Panc1 (cell line): Measurements from ENCODE around the gene OR4E2. TPM values are rescaled to one million over a fixed set of nuclear protein-coding genes. Genes with fewer than 3 reads are reported as not detected.

ENCODE experiments used
- ATAC-seq: fragments of 200-7000 bp; cut with Tn5 transposase; 2 replicates; pipeline ENCODE4 v1.9.1; 2020; ENCODE audit warnings: mild to moderate bottlenecking, moderate library complexity
- BruUV-seq: library from RNA; stranded (reverse); fragments of 400-500 nt; replicated peaks from 2 replicates; lab custom pipeline; 2021; lab: Mats Ljungman, UMichigan
- CTCF ChIA-PET: fragments of 300-600 bp; sonication (Branson Sonifier 250); formaldehyde crosslinking; loops from one replicate; lab custom pipeline; 2022; ENCODE audit warnings: antibody characterized with exemption; lab: Charles Lee
- POLR2A ChIA-PET: fragments of 300-600 bp; sonication (Branson Sonifier 250); formaldehyde crosslinking; loops from one replicate; lab custom pipeline; 2022; ENCODE audit warnings: antibody characterized with exemption; lab: Charles Lee
- DNase-seq: peaks from one replicate; pipeline ENCODE4 v3.0.0-alpha.2; 2010; ENCODE audit warnings: low read depth, low spot score
- H3K27ac ChIP-seq: 2 replicates; pipeline ENCODE4 v1.5.1; 2011; ENCODE audit warnings: mild to moderate bottlenecking, low read length, inconsistent platforms
- H3K27me3 ChIP-seq: fragments of 200-500 bp; sonication (Bioruptor generic); 2 replicates; pipeline ENCODE4 v1.6.0; 2014; ENCODE audit warnings: low read length, inconsistent platforms; ENCODE audit not compliant: control insufficient read depth, insufficient read depth
- H3K36me3 ChIP-seq: fragments of 200-500 bp; sonication (Bioruptor generic); 2 replicates; pipeline ENCODE4 v1.5.1; 2014; ENCODE audit warnings: inconsistent platforms, mild to moderate bottlenecking, low read length, moderate library complexity; ENCODE audit not compliant: control insufficient read depth, insufficient read depth
- H3K4me1 ChIP-seq: 2 replicates; pipeline ENCODE4 v1.5.1; 2011; ENCODE audit warnings: inconsistent platforms, mild to moderate bottlenecking, low read length, moderate library complexity; ENCODE audit not compliant: control insufficient read depth, insufficient read depth
- H3K4me3 ChIP-seq, 2 experiments: 2 replicates each; pipeline ENCODE4 v1.5.1; 2011 to 2012; ENCODE audit warnings: low read depth in 2 of 2, low read length in 2 of 2, mild to moderate bottlenecking in 2 of 2, inconsistent platforms in 1 of 2, moderate library complexity in 1 of 2
- H3K9me3 ChIP-seq: fragments of 200-500 bp; sonication (Bioruptor generic); 2 replicates; pipeline ENCODE4 v1.5.1; 2014; ENCODE audit warnings: low read depth, mild to moderate bottlenecking, inconsistent platforms, low read length, moderate library complexity; ENCODE audit not compliant: control insufficient read depth, insufficient read depth
- POLR2AphosphoS5 ChIP-seq: IDR thresholded peaks from 2 replicates; pipeline ENCODE4 v1.6.1; 2012; ENCODE audit warnings: mild to moderate bottlenecking, low read depth, low read length, moderate library complexity
- SIN3A ChIP-seq: IDR thresholded peaks from 2 replicates; pipeline ENCODE4 v1.6.1; 2012; ENCODE audit warnings: low read depth, mild to moderate bottlenecking, low read length, moderate library complexity, borderline replicate concordance; ENCODE audit not compliant: insufficient read depth
- TCF7L2 ChIP-seq: IDR thresholded peaks from 2 replicates; pipeline ENCODE4 v1.6.1; 2011; ENCODE audit warnings: mild to moderate bottlenecking, low read depth, low read length, inconsistent platforms
- in situ Hi-C: cut with HindIII; loops from 2 replicates; pipeline ENCODE4 v1.10.0; 2016; ENCODE audit warnings: low sequenced_read_pairs, low pct_unique_long_range_greater_than_20kb
- intact Hi-C: fragments of 100-400 bp; cut with micrococcal nuclease; formaldehyde crosslinking; loops from one replicate; pipeline ENCODE4 v1.10.0; 2022; ENCODE audit not compliant: unreplicated experiment
- total RNA-seq: library from RNA; stranded (reverse); gene quantifications from one replicate; pipeline ENCODE4 v1.2.1, GENCODE V29; 2021; ENCODE audit not compliant: unreplicated experiment
- TF ChIP-seq, protein P1 (sequence below): fragments of 450-650 bp; IDR thresholded peaks from 2 replicates; pipeline ENCODE4 v1.5.1; 2017; ENCODE audit warnings: mild to moderate bottlenecking
- TF ChIP-seq, protein P2 (sequence below), 2 experiments: IDR thresholded peaks; 2 replicates each; pipeline ENCODE4 v1.6.1; 2011 to 2012; ENCODE audit warnings: low read depth in 2 of 2, control low read depth in 1 of 2, low read length in 1 of 2, mild to moderate bottlenecking in 1 of 2, moderate library complexity in 1 of 2; ENCODE audit not compliant: insufficient read depth in 1 of 2

OR4E2 gene
- total RNA-seq, 1 experiment from 2014 or later, result not detected

DNA sequence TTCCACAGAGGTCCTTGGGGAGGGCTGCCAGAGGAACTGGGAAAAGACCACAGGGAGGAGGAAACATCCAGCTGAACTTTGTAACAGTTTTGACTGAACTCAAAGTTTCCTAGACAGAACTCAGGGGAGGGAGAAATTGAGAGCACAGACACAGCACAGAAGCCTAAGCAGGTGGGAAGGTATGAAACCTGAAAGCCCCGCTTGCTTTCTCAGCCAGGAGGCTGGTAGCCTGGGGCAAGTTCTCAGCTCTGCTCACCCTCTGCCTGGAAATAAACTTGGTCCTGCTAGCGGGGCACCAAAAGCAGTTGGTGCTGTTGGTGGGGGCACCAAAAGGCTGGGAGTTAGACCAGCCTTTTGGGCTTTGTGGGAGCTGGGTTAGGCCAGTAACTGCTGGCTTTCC lies 45.9 kb downstream of the OR4E2 start:
- ATAC-seq (no peak), DNase-seq (no peak)
- Histone ChIP-seq H3K27me3 (no peaks in the 10 kb centered on the region), H3K4me3 (no peak overlapping the region), H3K36me3 (no peaks in the 10 kb centered on the region), H3K9me3 (no peaks in the 10 kb centered on the region), H3K4me1 (no peaks in the 10 kb centered on the region), H3K27ac (no peak overlapping the region)
- no TSS peak for BruUV-seq
- in situ Hi-C loops (no loop called here), intact Hi-C loops (no loop called here)
- ChIA-PET CTCF (no interaction called here), POLR2A (no interaction called here)
- TF ChIP-seq, protein P1, sequence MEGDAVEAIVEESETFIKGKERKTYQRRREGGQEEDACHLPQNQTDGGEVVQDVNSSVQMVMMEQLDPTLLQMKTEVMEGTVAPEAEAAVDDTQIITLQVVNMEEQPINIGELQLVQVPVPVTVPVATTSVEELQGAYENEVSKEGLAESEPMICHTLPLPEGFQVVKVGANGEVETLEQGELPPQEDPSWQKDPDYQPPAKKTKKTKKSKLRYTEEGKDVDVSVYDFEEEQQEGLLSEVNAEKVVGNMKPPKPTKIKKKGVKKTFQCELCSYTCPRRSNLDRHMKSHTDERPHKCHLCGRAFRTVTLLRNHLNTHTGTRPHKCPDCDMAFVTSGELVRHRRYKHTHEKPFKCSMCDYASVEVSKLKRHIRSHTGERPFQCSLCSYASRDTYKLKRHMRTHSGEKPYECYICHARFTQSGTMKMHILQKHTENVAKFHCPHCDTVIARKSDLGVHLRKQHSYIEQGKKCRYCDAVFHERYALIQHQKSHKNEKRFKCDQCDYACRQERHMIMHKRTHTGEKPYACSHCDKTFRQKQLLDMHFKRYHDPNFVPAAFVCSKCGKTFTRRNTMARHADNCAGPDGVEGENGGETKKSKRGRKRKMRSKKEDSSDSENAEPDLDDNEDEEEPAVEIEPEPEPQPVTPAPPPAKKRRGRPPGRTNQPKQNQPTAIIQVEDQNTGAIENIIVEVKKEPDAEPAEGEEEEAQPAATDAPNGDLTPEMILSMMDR, result no peak
- TF ChIP-seq, protein P2, sequence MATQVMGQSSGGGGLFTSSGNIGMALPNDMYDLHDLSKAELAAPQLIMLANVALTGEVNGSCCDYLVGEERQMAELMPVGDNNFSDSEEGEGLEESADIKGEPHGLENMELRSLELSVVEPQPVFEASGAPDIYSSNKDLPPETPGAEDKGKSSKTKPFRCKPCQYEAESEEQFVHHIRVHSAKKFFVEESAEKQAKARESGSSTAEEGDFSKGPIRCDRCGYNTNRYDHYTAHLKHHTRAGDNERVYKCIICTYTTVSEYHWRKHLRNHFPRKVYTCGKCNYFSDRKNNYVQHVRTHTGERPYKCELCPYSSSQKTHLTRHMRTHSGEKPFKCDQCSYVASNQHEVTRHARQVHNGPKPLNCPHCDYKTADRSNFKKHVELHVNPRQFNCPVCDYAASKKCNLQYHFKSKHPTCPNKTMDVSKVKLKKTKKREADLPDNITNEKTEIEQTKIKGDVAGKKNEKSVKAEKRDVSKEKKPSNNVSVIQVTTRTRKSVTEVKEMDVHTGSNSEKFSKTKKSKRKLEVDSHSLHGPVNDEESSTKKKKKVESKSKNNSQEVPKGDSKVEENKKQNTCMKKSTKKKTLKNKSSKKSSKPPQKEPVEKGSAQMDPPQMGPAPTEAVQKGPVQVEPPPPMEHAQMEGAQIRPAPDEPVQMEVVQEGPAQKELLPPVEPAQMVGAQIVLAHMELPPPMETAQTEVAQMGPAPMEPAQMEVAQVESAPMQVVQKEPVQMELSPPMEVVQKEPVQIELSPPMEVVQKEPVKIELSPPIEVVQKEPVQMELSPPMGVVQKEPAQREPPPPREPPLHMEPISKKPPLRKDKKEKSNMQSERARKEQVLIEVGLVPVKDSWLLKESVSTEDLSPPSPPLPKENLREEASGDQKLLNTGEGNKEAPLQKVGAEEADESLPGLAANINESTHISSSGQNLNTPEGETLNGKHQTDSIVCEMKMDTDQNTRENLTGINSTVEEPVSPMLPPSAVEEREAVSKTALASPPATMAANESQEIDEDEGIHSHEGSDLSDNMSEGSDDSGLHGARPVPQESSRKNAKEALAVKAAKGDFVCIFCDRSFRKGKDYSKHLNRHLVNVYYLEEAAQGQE (IDR thresholded peaks at IDR 0.05; ENCODE audit: insufficient read depth in 1 of 2, low read depth in 2 of 2, low read length in 1 of 2), result no peak

GRCh38 chr14:21702316-21702715 lies 48.7 kb downstream of the OR4E2 start:
- ChIA-PET POLR2A (no interaction called here), CTCF (no interaction called here)
- in situ Hi-C loops, result no loop called here

DNA sequence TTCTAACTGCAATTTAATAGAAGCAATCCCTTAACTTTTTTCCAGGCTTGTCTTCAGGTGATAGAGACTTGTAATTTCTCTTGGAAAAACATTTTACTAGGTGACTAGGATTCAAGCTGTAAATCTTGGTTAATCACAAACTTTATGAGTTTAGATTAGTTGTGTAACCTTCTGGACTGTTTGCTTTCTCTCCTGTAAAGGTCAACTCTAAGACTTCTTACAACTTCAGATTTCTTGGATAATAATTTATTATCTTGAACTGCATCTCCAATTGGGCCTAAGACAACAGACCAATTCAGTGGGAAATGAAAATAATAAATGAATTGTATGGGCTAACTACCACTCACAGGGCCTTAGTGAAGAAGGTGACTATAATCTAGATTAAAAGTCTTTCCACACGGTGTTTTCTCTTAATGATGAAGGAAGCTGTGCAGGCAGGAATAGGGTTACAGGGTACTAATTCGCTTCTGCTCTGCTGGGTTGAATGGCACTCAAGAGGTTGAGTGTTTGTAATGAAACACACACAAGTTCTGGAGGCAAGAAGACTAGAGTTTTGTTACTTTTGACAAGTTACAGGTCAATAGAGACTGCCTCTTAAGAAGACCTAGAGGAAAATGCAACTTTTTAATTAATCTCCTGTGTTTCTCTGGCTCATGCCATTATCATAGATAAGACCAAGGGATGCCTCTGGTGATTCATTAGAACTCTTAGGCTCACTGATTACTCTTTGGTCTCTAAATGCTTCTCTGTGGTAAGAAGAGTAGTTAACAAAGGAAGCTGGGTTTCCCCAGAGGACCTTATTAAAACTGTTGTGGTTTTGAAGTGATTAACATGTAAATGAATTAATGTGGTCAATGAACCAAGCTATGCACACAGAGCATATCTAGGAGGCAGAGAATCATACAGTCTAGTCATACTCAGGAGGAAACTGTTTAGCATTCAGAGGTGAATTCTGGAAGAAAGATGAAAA lies 50.0 kb downstream of the OR4E2 start:
- intact Hi-C loops, result no loop called here
- BruUV-seq, result no TSS peak
- no peaks in the 10 kb centered on the region for H3K9me3 ChIP-seq
- H3K27me3 ChIP-seq, result no peaks in the 10 kb centered on the region
- TF ChIP-seq TCF7L2 (no peak), POLR2AphosphoS5 (no peak), SIN3A (no peak)
- TF ChIP-seq, protein P1, result no peak
- TF ChIP-seq, protein P2 (IDR thresholded peaks at IDR 0.05; ENCODE audit: insufficient read depth in 1 of 2, low read depth in 2 of 2, low read length in 1 of 2), result no peak
- ChIA-PET CTCF (no interaction called here), POLR2A (no interaction called here)
- no peaks in the 10 kb centered on the region for H3K4me1 ChIP-seq
- in situ Hi-C loops, result no loop called here
- H3K36me3 ChIP-seq, result no peaks in the 10 kb centered on the region
- ATAC-seq, result no peak
- no peak for DNase-seq
- H3K4me3 ChIP-seq, result no peak overlapping the region
- H3K27ac ChIP-seq, result no peak overlapping the region

More at GRCh38 chr14:21702316-21702715, 48.7 kb downstream of the OR4E2 start:
- intact Hi-C loops, result no loop called here
- Histone ChIP-seq H3K9me3 (no peaks in the 10 kb centered on the region), H3K27ac (no peak overlapping the region), H3K27me3 (no peaks in the 10 kb centered on the region), H3K4me1 (no peaks in the 10 kb centered on the region), H3K36me3 (no peaks in the 10 kb centered on the region), H3K4me3 (no peak overlapping the region)
- no TSS peak for BruUV-seq
- DNase-seq (no peak), ATAC-seq (no peak)
- TF ChIP-seq SIN3A (no peak), POLR2AphosphoS5 (no peak)
